NCI-H774 (cell line): ENCODE measurements around the gene ZNF296.

Experiments
- DNase-seq: peaks from one replicate; lab custom pipeline; 2025; lab: John Stamatoyannopoulos, UW

ZNF296 gene

DNA sequence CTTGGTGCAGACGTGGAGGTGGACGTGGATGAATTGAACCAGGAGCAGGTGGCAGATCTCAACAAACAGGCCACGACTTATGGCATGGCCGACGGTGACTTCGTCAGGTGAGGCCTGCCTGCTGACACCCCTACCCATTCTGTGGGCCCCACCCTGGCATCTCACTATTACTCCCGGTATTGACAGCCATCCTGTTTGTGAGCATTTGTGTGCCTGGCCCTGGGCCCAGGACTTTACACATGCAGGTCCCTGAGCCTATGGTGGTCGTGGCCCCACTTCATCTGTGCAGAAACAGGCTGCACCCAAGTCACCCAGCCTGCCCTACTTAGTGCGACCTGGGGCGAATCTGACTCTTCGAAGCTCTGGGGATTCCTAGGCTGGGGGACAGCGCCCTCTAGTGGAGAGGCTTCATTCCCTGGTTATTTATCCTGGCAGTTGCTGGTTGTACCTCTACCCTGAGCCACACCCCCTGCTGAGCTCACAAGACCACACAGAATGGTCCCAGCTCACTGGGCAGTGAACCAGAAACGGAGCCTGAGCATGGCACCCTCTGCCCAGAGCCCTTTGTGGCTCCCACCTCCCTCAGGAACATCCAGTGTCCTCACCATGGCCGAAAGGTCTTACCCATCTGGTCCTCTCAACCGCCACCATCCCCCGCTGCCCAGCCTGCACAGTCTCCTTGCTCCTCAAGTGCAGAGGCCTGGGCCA lies 16.9 kb downstream of the ZNF296 start:
- peak; percentile 42 for DNase-seq

DNA sequence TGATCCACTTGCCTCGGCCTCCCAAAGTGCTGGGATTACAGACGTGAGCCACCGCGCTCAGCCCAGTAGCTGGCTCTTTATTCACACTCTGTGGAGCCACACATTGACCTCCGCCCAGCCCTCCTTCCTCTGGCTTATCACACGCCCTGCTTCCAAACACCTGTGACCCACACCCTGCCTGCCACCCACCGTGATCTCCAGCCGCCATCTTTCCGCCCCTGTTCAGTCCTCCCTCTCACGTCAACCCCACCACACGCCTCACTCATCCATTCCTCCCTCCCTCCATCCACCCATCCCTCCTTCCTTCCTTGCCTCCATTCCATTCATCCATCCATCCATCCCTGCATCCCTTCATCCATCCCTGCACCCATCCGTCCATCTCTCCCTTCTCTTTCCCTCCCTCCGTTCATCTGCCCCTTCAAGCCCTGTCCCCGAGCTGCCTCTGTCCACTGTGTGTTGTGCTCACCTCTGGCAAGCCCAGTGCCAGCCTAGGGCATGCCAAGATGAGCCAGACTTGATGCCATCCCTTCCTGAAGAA lies 17.6 kb downstream of the ZNF296 start:
- no peak for DNase-seq

DNA sequence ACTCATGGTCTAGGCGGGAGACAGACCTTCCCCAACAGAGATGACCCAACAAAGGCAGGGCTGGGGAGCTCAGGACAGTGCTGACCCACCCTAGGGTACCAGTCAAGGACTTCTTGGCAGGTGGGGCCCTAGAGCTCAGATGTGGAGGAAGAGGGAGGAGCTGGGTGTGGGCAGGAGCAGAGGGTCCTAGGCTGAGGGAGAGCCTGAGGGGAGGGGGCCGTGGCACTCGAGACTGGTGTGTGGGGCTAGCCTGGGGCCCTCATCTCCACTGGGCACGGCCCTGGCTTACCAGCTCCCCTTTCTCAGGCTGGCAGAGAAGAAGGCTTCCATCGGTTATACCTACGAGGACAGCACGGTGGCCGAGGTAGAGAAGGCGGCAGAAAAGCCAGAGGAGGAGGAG lies 18.8 kb downstream of the ZNF296 start:
- no peak for DNase-seq

DNA sequence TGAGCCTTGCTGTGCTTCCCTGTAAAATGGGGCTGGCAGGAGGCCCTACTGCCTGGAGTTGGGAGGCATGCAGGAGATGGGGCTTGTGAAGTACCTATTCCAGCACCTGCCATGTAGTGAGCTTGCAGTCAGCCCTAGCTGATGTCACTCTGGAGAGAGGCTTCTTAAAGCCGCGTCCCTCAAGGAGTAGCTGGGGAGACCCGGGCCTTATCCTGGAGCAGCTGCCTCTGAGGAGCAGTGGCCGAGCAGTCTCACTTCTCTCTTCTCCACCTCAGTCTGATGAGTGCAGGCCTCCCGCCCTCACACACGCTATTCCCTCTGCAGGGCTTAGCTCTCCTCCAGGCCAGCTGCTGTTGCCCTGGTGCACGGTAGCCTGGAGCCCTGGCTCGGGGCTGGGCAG lies 19.4 kb downstream of the ZNF296 start:
- DNase-seq: no peak

DNA sequence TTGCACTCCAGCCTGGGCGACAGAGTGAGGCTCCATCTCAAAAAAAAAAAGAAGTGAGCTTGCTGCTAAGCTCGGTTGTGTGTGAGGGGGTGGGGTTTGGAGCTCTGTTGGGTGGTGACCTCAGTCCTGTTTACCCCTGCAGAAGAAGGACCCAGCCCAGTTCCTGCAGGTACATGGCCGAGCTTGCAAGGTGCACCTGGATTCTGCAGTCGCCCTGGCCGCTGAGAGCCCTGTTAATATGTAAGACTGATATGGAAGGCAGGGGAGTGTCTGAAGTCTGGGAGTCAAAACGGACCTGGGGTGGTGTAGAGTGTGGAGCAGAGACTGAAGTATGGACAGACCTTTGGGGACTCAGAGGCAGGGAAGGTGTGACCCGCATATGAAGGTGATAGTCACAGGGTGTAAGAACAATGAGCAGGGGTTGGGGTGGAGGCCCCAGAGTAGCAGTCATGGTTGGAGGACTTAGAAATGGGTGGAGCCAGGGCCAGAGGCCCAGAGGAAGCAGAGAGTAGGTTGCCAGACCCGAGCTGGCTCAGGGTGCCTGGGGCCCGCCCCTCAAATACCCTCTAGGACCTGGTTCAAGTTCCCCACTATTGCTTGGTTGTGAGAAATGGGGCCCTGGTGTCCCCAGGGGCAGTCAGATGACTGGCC lies 24.2 kb downstream of the ZNF296 start:
- DNase-seq: no peak

DNA sequence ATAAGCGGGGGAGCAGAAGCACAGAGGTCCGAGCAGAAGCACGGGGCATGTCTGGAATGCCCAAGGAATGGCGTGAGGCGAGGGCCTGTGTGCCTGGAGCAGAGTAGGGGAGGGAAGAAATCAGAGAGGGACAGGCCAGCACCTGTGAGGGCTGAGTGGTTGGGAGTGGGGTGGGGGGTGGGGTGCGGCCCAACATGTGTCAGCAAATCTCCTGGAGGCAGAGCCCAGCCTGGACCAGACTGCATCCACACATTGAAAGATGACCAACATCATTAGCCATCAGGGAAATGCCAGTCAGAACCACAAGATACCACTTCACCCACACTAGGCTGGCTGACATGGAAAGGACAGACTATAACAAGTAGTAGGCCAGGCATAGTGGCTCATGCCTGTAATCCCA lies 26.2 kb downstream of the ZNF296 start:
- DNase-seq: no peak

DNA sequence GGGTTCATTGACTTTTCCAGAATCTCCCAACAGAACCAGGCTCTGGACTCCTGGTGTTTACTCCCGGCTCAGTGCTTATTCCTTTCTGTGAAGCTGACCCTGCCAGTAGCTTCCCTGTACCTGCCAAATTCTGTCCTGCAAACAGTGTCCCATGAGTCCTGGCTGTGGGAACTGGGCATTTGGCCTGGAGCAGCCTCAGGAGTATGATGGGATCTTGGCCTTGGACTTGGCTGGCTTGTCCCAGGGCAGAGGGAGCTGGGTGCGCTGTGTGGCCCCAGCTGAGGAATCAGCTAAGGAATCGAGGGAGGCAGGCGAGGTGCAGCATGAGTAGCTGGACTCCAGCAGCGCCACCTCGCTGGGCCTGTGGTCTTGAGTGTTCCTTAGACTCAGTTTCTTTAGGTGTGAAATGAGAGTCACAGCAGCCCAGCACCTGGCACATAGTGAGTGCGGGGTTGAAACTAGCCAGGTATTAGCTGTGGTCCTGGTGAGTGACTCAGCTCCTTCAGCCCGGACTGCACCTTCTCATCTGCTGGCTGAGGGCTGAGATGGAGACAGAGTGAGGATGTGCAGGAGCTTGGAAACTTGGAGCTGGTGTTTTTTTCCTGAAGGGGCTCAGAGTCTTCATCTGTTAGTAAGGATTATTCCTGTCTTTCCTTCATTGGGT lies 27.1 kb downstream of the ZNF296 start:
- no peak for DNase-seq

DNA sequence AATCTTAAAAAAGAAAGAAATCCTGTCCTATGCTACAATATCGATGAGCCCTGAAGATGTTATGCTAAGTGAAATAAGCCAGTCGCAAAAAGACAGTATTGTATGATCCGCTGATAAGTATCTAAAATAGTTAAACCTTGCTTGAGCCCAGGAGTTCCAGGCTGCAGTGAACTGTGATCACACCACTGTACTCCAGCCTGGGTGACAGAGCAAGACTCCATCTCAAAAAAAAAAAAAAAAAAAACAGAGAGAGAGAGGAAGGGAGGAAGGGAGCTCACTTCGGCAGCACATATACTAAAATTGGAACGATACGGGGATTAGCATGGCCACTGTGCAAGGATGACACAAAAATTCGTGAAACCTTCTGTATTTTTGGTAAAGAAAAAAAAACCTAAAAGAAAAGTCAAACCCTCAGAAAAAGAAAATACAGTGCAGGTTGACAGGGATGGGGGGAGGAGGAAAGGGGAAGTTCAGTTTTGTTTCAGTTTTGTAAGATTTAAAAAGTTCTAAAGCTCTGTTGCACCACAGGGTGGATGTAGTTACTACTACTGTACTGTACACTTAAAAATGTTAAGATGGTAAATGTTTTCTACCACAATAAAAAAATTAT lies 29.0 kb downstream of the ZNF296 start:
- no peak for DNase-seq

DNA sequence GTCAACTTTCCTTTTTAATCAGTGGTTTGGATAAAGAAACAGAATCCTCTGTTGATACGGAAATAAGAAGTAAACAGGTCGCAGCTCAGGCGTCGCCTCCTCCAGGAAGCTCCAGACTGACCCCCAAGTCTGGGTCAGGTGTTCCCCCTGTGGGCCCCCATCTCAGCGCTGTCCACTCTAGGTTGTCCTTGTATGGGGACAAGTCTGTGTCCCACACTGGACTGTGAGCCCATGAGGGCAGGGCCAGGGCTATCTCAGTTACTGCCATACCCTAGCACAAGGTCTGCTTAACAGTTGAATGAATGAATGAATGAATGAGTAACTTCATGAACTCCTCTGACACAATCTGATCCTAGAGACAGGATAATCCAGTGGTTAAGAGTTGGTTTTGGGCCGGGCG lies 29.9 kb downstream of the ZNF296 start:
- no peak for DNase-seq

DNA sequence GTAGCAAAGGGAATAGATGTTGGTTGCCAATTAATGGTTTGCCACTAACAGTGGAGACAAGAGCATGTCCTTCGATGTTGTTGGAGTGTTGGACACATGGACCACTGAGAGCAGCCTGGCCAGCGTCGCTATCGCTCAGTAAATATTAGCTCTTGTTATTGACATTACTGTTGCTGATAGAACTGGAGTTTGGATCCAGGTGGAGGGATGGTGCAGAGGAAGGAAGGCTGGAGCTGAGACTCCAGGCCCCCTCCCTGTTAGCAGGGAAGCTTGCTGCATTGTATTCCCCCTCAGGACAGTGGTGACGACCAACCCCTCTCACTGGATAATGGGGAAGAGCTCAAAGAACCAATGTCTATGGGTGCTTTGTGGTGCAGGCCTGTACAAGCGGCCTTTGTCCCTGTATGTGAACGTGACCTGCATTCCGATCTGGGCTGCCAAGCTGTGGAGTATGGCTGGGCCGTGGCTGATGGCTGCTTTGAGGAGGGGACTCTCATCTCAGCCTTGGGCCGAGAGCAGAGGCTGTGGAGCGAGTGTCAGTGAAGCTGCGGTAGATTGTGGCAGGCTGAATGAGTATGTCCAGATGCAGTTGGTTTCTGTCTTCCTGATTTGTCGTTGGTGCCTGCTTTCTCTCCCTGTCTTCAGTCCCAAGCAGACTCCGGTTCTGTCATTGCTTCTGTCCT lies 30.5 kb downstream of the ZNF296 start:
- peak; percentile 47 for DNase-seq

DNA sequence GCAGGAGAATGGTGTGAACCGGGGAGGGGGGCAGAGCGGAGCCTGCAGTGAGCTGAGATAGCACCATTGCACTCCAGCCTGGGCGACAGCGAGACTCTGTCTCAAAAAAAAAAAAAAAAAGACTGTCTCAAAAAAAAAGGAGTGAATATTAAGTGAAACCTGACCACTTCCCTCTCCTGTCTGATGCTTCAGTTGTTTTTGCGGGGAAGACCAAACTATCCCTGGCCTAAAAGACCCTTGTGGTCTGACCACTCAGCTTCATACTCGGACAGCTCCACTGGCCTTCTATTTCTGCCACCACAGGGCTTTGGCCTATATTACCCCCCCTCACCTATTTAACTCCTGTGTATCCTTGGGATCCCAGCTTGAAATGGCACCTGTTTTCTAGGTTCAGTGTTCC lies 35.2 kb downstream of the ZNF296 start:
- no peak for DNase-seq

DNA sequence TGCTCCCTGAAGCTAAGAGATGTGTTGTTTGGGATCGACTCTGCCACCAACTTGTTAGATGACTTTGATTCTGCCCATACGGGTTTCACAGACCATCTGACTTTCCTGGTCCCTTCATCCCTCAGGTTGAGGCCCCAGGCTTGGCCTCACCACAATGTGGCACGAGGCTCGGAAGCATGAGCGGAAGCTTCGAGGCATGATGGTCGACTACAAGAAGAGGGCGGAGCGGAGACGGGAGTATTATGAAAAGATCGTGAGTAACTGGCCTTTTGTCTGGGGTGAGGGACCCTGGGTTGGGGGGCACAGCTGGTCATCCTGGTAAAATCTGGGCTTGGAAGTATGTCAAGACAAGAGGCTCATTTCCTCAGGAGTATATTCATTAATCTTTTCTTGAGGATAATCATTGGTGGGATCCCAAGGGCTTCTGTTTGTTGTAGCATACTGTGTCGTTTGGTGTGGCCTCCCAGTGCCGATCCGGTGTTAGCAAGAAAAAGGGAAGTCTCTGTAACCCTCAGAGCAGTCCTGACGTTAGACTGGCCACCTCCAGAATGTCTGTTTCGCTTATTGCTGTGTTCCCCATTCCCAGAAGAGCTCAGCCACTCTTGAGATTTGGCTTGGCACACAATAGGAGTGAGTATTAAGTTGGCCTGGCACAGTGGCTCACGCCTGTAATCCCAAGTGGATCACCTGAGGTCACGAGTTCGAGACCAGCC lies 36.1 kb downstream of the ZNF296 start:
- DNase-seq: no peak

DNA sequence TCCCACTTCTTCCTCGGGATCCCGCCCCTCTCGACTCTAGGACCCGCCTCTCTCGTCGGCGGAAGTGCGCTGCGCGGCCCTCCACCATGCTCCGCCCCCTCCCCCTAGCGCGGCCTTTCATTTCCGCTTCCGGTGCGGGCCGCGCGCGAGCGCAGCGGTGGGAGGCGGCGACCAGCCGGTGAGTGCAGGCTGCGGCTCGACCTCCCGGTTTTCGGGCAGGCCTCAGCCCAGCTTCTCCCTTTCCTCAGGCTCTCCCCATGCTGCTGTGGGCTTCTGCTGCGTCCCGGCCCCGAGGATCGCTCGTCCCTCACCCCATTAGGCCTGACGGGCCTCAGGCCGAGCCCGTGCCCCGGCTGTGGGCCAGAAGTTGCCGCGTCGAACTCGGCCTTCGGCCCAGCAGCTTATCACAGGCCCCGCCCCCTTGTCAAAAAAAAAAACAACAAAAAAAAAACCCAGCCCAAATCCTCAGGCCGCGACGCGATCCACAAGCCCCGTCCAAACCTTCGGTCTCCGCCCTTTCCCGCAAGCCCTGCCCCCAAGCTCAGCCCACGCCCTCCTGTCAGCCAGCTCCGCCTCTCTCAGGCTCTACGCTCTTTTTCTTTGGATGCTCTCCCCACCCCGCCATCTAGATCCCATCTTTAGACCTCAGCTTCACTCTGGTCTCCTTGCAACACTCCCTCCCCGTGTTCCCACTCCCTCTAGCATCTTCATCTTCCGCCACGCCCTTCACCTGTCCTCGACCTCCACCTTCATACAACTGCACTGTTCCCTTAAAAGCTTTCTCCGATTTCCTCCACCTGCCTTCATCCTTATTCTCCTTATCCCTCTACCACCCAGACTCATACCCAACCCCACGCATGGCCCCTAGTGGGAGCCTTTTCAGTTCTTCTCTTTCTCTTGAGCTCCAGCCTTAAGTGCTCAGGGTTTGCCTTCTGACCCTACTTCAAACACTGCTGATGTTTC lies 37.1 kb downstream of the ZNF296 start, which contains the start of gene CLASRP:
CLASRP (plus strand) TSS at position 115 of the 963 bp plus-strand sequence. CDS start 1,168 bp downstream, outside the sequence.
- DNase-seq: peak; percentile 82

DNA sequence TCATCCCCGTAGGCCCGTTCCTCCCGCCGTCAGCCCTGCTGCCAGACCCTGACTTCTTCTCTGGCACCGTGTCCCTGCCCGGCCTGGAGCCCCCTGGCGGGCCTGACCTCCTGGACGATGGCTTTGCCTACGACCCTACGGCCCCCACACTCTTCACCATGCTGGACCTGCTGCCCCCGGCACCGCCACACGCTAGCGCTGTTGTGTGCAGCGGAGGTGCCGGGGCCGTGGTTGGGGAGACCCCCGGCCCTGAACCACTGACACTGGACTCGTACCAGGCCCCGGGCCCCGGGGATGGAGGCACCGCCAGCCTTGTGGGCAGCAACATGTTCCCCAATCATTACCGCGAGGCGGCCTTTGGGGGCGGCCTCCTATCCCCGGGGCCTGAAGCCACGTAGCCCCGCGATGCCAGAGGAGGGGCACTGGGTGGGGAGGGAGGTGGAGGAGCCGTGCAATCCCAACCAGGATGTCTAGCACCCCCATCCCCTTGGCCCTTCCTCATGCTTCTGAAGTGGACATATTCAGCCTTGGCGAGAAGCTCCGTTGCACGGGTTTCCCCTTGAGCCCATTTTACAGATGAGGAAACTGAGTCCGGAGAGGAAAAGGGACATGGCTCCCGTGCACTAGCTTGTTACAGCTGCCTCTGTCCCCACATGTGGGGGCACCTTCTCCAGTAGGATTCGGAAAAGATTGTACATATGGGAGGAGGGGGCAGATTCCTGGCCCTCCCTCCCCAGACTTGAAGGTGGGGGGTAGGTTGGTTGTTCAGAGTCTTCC lies 38.7 kb downstream of the ZNF296 start:
- no peak for DNase-seq

DNA sequence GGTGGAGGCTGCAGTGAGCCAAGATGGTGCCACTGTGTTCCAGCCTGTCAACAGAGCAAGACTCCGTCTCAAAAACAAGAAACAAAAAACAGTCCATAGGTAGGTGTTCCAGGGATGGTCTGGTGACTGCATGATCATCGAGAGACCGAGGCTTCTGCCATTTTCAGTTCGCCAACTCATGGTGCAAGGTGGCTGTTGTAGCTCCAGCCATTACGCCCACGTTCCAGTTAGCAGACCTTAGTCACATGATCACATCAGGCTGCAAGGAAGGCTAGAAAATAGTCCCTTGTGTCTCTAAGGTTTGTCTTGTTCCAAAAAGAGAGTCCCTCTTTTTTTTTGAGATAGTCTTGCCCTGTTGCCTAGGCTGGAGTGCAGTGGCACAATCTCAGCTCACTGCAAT lies 40.5 kb downstream of the ZNF296 start:
- DNase-seq: no peak

DNA sequence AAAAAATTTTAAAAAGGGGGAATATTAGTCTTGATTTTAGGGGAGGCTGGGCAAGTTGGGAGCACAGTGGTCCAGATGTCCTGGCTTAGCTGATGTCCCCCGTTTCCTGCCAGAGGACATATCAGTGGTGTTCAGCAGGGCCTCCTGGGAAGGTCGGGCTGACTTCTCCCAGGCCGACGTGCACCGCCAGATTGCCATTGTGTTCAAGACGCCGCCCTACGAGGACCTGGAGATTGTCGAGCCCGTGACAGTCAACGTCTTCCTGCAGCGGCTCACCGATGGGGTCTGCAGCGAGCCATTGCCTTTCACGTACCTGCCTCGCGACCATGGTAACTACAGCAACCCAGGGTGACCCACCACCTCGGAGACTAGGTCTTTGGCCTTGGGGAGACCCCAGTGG lies 43.9 kb downstream of the ZNF296 start:
- DNase-seq: no peak

DNA sequence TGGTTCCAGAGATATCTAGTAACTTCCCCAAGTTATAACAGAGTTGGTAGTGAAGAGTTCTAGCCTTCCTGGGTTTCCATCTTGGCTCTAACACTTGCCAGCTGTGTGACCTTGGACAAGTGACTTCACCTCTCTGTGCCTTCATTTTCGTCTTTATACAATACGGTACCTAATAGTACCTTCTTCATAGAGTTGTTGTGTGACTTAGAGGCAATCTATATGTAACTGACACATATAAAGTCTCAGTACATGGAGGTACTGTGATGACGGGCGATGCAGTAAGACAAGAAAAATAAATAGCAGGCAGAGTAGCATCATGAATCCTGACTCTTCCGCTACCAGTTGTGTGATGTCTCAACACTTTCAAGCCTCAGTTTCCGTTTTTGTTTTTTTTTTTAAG lies 45.5 kb downstream of the ZNF296 start:
- DNase-seq: no peak

DNA sequence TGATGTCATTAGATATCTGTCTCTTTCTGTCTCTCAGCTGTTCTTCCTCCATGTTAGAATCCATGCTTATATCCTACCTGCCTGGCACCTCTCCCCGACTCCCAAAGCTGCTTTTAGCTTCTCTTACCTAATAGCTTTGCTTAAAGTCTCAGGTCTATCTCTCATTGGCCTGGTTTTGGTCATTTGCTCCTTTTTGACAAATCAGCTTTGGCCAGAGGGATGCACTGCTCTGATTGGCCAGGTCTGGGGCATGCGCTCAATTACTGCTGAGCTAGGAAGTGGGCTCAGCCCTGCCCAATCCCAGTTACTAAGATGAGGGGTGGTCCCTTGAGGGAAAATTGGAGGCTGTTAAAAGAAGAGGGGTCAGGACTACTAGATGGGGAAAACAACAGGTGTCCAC lies 48.9 kb downstream of the ZNF296 start:
- no peak for DNase-seq

DNA sequence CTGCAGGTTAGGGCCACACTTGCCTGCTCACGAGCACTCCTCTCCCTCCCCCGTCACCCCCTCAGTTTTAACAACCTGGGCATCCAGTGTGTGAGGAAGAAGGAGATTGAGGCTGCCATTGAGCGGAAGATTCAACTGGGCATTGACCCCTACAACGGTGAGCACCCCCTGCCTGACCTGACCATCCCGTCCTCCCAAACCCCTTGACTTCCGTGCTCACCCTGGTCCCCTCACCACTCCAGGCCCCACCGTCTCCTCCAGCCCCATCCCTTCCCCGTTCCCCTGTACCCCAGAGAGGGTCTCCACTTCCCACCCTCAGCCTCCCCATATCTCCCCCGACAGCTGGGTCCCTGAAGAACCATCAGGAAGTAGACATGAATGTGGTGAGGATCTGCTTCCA lies 51.0 kb downstream of the ZNF296 start:
- DNase-seq: no peak
